Mesenchymal stem cell (in vitro differentiated cells and primary cell): ENCODE data around the gene SHD.
"Not testable (repeated sequence)": the region's sequence is repeated elsewhere in the genome, so short reads cannot be mapped to it uniquely, and the experiment has no call there.

Experiments used
- DNase-seq: peaks from one replicate; pipeline ENCODE4 v3.0.0-alpha.2; 2013
- H2AFZ ChIP-seq: one replicate; pipeline ENCODE4 v1.6.1; 2013; ENCODE audit warnings: low read depth, mild to moderate bottlenecking, control low read depth, inconsistent platforms, low read length, moderate library complexity
- H2AK5ac ChIP-seq: 2 replicates; pipeline ENCODE4 v1.6.1; 2013; ENCODE audit warnings: low read length, moderate library complexity, mild to moderate bottlenecking, inconsistent platforms; ENCODE audit not compliant: severe bottlenecking
- H2BK120ac ChIP-seq: one replicate; pipeline ENCODE4 v1.6.1; 2013; ENCODE audit warnings: low read depth, mild to moderate bottlenecking, inconsistent platforms, low read length, moderate library complexity
- H2BK12ac ChIP-seq, 2 experiments: one replicate each; pipeline ENCODE4 v1.6.1; 2013; ENCODE audit warnings: inconsistent platforms in 2 of 2, low read length in 2 of 2, mild to moderate bottlenecking in 2 of 2, moderate library complexity in 2 of 2, control low read depth in 1 of 2
- H2BK15ac ChIP-seq: one replicate; pipeline ENCODE4 v1.6.1; 2013; ENCODE audit warnings: mild to moderate bottlenecking, low read depth, inconsistent platforms; ENCODE audit not compliant: poor library complexity, severe bottlenecking
- H2BK5ac ChIP-seq: 2 replicates; pipeline ENCODE4 v1.6.1; 2013; ENCODE audit warnings: low read depth, mild to moderate bottlenecking, low read length, control low read depth, inconsistent platforms; ENCODE audit not compliant: poor library complexity, severe bottlenecking
- H3K14ac ChIP-seq, 2 experiments: one replicate each; pipeline ENCODE4 v1.6.1; 2013; ENCODE audit warnings: inconsistent platforms in 2 of 2, low read length in 2 of 2, control low read depth in 1 of 2, mild to moderate bottlenecking in 1 of 2, moderate library complexity in 1 of 2
- H3K18ac ChIP-seq, 2 experiments: one replicate each; pipeline ENCODE4 v1.6.1; 2013; ENCODE audit warnings: inconsistent platforms in 2 of 2, low read length in 2 of 2, control low read depth in 1 of 2, low read depth in 1 of 2, mild to moderate bottlenecking in 1 of 2
- H3K23ac ChIP-seq, 2 experiments: one replicate each; pipeline ENCODE4 v1.6.1; 2013; ENCODE audit warnings: inconsistent platforms in 2 of 2, low read length in 2 of 2, mild to moderate bottlenecking in 2 of 2, moderate library complexity in 2 of 2, control low read depth in 1 of 2
- H3K27ac ChIP-seq: 2 replicates; pipeline ENCODE4 v1.5.1; 2013; ENCODE audit warnings: mild to moderate bottlenecking, moderate library complexity, low read length, control low read depth, inconsistent platforms; ENCODE audit not compliant: poor library complexity, severe bottlenecking
- H3K27me3 ChIP-seq, 2 experiments: 2 replicates each; pipeline versions ENCODE4 v1.6.1 to v1.7.0; 2013; ENCODE audit warnings: low read length in 2 of 2, mild to moderate bottlenecking in 2 of 2, moderate library complexity in 2 of 2, control low read depth in 1 of 2, inconsistent platforms in 1 of 2; ENCODE audit not compliant: control insufficient read depth in 1 of 2, insufficient read depth in 1 of 2
- H3K36me3 ChIP-seq, 2 experiments: 2 replicates each; pipeline versions ENCODE4 v1.6.1 to v1.7.0; 2013; ENCODE audit warnings: low read length in 2 of 2, control low read depth in 1 of 2, inconsistent platforms in 1 of 2, low read depth in 1 of 2, mild to moderate bottlenecking in 1 of 2; ENCODE audit not compliant: insufficient read depth in 2 of 2, control insufficient read depth in 1 of 2
- H3K4ac ChIP-seq, 2 experiments: one replicate each; pipeline ENCODE4 v1.6.1; 2013; ENCODE audit warnings: inconsistent platforms in 2 of 2, low read length in 2 of 2, mild to moderate bottlenecking in 2 of 2, moderate library complexity in 2 of 2, control low read depth in 1 of 2, low read depth in 1 of 2
- H3K4me1 ChIP-seq: 2 replicates; pipeline ENCODE4 v1.6.1; 2013; ENCODE audit warnings: low read depth, low read length, control low read depth; ENCODE audit not compliant: control insufficient read depth, insufficient read depth
- H3K4me2 ChIP-seq: 2 replicates; pipeline ENCODE4 v1.6.1; 2013; ENCODE audit warnings: low read length, mild to moderate bottlenecking, inconsistent platforms; ENCODE audit not compliant: poor library complexity, severe bottlenecking
- H3K4me3 ChIP-seq, 2 experiments: 2 replicates each; pipeline versions ENCODE4 v1.5.1 to v1.7.0; 2013; ENCODE audit warnings: low read length in 2 of 2, mild to moderate bottlenecking in 2 of 2, control low read depth in 1 of 2, low read depth in 1 of 2; ENCODE audit not compliant: insufficient read depth in 1 of 2
- H3K79me1 ChIP-seq: replicated peaks from 2 replicates; pipeline ENCODE4 v1.6.1; 2013; ENCODE audit warnings: mild to moderate bottlenecking, control low read depth, low read length, inconsistent platforms; ENCODE audit not compliant: poor library complexity, severe bottlenecking
- H3K9ac ChIP-seq: 2 replicates; pipeline ENCODE4 v1.7.0; 2013; ENCODE audit warnings: mild to moderate bottlenecking, low read length, moderate library complexity
- H3K9me3 ChIP-seq: 2 replicates; pipeline ENCODE4 v1.7.0; 2013; ENCODE audit warnings: mild to moderate bottlenecking, low read length; ENCODE audit not compliant: control insufficient read depth
- H4K8ac ChIP-seq: one replicate; pipeline ENCODE4 v1.6.1; 2013; ENCODE audit warnings: inconsistent platforms, mild to moderate bottlenecking, low read length, moderate library complexity
- H4K91ac ChIP-seq: one replicate; pipeline ENCODE4 v1.6.1; 2013; ENCODE audit warnings: mild to moderate bottlenecking, low read length, inconsistent platforms
- WGBS: methylation state at CpG from one replicate; pipeline ENCODE4 v1.1.7; 2013; ENCODE audit warnings: mixed read lengths; 5-methylcytosine and 5-hydroxymethylcytosine counted together

SHD gene

DNA sequence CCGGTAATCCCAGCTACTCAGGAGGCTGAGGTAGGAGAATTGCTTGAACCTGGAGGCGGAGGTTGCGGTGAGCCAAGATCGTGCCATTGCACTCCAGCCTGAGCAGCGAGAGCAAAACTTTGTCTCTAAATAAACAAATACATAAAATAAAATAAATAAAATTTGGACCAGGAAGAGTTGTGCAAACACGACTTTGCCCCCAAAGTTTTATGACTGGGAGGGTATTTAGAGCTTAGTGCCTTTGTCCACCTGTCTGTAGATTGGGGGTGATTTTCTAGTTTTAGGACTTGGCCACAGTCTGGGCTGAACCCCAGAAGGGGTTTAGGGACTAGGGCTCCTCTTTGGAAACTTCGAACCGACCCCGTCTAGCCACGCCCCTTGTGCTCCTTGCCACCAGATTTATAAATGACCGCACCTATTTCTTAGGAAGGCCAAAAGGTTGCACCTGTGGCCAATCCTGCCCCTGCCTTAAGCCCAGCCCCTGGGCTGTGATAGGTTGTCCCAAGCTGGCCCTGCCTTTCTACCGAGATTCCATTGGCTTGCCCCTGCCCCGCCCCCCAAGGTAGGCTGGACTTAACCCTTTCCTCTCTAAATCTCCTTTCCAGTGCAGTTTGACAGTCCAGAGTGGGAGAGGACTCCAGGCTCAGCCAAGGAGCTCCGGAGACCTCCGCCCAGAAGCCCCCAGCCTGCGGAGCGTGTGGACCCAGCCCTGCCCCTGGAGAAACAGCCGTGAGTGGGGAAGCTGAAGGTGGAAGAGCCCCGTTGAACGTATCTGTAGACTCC, 5.3 kb downstream of the SHD start:
- Histone ChIP-seq H3K9me3 (no peaks in the 10 kb centered on the region), H3K18ac (no peak overlapping the region), H3K27ac (no peak overlapping the region), H3K4me2 (no peak overlapping the region), H3K79me1 (no peaks in the 10 kb centered on the region), H4K8ac (no peak overlapping the region), H3K9ac (no peak overlapping the region), H3K14ac (no peak overlapping the region), H4K91ac (no peak overlapping the region), H2BK15ac (no peak overlapping the region), H2BK12ac (no peak overlapping the region), H2BK120ac (no peak overlapping the region), H3K4ac (no peak overlapping the region), H3K4me1 (peaks cover 10% of the 10 kb centered on the region), H3K27me3 (peaks cover 54 to 60% of the 10 kb centered on the region in 2 experiments), H3K4me3 (no peak overlapping the region), H3K36me3 (no peaks in the 10 kb centered on the region), H2AFZ (no peak overlapping the region), H3K23ac (no peak overlapping the region), H2AK5ac (no peak overlapping the region), H2BK5ac (no peak overlapping the region)
- 57% methylated on average over 17 of the region's 20 CpGs for WGBS
- DNase-seq = no peak

DNA sequence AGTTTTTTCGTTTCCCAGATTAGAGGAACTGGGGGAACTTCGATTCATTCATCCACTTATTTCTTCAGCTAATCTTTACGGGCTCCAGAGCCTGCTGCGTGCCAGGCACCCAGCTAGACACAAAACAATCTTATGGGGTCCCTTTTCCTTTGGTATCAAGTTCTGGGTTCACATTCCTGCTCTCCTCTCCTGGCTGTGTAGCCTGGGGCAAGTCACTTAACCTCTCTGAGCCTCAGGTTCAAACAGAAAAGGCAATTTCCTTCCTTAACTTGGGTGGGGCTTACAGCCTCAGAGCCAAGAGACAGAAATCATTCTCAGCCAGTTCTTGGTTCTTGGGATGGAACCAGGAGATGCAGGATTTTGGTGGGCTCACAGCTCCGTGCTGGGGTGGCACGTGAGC, 5.9 kb downstream of the SHD start:
- H2AK5ac ChIP-seq = no peak overlapping the region
- no peak overlapping the region for H3K14ac ChIP-seq
- no peak overlapping the region for H3K18ac ChIP-seq
- no peaks in the 10 kb centered on the region for H3K79me1 ChIP-seq
- no peak overlapping the region for H2BK12ac ChIP-seq
- no peak overlapping the region for H3K27ac ChIP-seq
- H3K36me3 ChIP-seq = no peaks in the 10 kb centered on the region
- H3K9ac ChIP-seq = no peak overlapping the region
- H3K4me3 ChIP-seq = no peak overlapping the region
- 81% methylated on average over 6 of the region's 6 CpGs for WGBS
- H3K9me3 ChIP-seq = no peaks in the 10 kb centered on the region
- peaks cover 49 to 54% of the 10 kb centered on the region in 2 experiments for H3K27me3 ChIP-seq
- no peak overlapping the region for H4K91ac ChIP-seq
- no peak overlapping the region for H2BK15ac ChIP-seq
- no peak overlapping the region for H2BK120ac ChIP-seq
- no peak overlapping the region for H3K4ac ChIP-seq
- H3K4me2 ChIP-seq = no peak overlapping the region
- no peak for DNase-seq
- H2AFZ ChIP-seq = no peak overlapping the region
- H2BK5ac ChIP-seq = no peak overlapping the region
- H3K4me1 ChIP-seq = peaks cover 4% of the 10 kb centered on the region
- no peak overlapping the region for H3K23ac ChIP-seq
- no peak overlapping the region for H4K8ac ChIP-seq

DNA sequence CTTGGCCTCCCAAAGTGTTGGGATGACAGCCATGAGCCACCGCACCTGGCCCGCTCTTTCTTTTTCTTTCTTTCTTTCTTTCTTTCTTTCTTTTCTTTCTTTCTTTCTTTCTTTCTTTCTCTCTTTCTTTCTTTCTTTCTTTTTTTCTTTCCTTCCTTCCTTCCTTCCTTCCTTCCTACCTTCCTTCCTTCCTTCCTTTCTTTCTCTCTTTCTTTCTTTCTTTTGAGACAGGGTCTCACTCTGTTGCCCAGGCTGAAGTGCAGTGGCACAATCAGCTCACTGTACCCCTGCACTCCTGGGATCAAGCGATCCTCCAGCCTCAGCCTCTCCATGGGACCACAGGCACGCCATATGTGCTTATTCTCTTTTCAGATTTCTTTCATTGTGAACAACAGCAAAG, 7.1 kb downstream of the SHD start:
- not testable (repeated sequence) for H2BK120ac ChIP-seq, DNase-seq, H3K36me3 ChIP-seq, H3K23ac ChIP-seq, H4K91ac ChIP-seq, H3K4me3 ChIP-seq, H3K27ac ChIP-seq, H3K4me2 ChIP-seq, H3K9me3 ChIP-seq, H3K4me1 ChIP-seq, H2BK15ac ChIP-seq, H4K8ac ChIP-seq, H2BK12ac ChIP-seq, H2AFZ ChIP-seq, H3K18ac ChIP-seq, H3K9ac ChIP-seq, H3K4ac ChIP-seq, H2BK5ac ChIP-seq, H3K14ac ChIP-seq, H3K79me1 ChIP-seq, H2AK5ac ChIP-seq
- WGBS = 91% methylated on average over 4 of the region's 4 CpGs
- H3K27me3 ChIP-seq = peaks cover 38 to 53% of the 10 kb centered on the region in 2 experiments

DNA sequence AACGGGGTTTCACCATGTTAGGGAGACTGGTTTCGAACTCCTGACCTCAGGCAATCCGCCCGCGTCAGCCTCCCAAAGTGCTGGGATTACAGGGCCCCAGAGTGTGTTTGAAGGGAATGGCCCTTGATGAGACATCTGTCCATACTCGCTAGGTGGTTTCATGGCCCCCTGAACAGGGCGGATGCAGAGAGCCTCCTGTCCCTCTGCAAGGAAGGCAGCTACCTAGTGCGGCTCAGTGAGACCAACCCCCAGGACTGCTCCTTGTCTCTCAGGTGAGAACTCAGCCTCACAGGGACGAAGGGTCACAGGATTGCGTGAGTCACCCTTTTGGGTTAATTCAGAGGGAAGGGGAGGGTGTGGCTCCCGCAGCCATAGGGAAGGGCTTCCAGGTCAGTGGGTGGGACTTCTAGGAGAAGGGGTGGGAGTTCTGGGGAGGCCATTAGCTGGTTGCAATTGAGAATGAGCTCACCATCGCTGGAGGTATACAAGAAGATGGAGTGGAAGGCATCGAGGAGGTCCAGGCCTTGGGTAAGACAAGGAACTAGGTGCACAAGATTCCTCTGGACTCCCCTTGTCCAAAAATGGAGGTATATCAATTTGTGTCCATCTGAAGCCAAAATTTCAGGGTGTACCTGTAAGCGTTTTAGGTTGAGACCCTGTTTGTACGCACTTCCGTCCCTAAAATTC, 9.2 kb downstream of the SHD start:
- Histone ChIP-seq H3K18ac (no peak overlapping the region), H3K36me3 (no peaks in the 10 kb centered on the region), H3K4me3 (no peak overlapping the region), H3K14ac (no peak overlapping the region), H2BK12ac (no peak overlapping the region), H4K91ac (no peak overlapping the region), H2AK5ac (no peak overlapping the region), H2AFZ (no peak overlapping the region), H4K8ac (no peak overlapping the region), H2BK120ac (no peak overlapping the region), H3K23ac (no peak overlapping the region), H2BK5ac (no peak overlapping the region), H3K27ac (no peak overlapping the region), H3K4me1 (peaks cover 4% of the 10 kb centered on the region), H3K27me3 (peaks cover 21 to 47% of the 10 kb centered on the region in 2 experiments), H3K79me1 (no peaks in the 10 kb centered on the region), H3K9me3 (no peaks in the 10 kb centered on the region), H2BK15ac (no peak overlapping the region), H3K4me2 (no peak overlapping the region), H3K9ac (no peak overlapping the region), H3K4ac (no peak overlapping the region)
- no peak for DNase-seq
- 87% methylated on average over 14 of the region's 16 CpGs for WGBS
